HG03196 (cell line): Measurements from ENCODE around the gene SIRT7.

Experiments used
- ATAC-seq: cut with Tn5 transposase; IDR thresholded peaks from one replicate; pipeline ENCODE4 v1.9.1; 2021; ENCODE audit not compliant: unreplicated experiment

The SIRT7 gene

DNA sequence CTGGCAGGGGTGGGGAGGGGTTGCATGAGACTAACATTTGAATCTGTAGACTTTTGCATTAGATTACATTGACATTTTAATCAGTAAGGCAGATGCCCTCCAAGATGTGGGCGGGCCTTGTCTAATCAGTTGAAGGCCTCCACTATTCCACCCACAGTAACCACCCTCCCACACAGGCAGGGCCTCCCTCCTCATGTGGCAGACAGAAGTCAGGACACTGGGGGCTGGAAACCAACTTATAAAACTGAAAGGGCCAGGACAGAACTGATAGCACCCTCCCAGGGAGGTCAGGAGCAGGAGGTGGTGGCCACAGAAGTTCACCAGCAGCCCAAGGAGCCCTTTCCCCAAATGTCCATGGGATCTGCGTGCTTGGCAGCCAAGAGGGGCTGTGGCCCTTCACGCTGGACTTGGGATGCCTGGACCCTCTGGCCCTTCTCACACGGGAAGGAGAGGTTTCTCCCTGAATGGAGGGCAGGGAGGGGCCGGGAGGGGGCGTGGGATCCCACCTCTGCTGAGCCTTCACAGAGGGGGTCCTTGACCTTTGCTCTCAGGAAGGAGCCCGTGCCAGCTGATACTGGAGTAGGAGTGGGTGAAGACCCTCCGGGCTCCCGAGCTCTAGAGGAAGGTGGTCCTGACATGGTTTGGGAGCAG is 14.5 kb upstream of the SIRT7 start:
- no peak for ATAC-seq

DNA sequence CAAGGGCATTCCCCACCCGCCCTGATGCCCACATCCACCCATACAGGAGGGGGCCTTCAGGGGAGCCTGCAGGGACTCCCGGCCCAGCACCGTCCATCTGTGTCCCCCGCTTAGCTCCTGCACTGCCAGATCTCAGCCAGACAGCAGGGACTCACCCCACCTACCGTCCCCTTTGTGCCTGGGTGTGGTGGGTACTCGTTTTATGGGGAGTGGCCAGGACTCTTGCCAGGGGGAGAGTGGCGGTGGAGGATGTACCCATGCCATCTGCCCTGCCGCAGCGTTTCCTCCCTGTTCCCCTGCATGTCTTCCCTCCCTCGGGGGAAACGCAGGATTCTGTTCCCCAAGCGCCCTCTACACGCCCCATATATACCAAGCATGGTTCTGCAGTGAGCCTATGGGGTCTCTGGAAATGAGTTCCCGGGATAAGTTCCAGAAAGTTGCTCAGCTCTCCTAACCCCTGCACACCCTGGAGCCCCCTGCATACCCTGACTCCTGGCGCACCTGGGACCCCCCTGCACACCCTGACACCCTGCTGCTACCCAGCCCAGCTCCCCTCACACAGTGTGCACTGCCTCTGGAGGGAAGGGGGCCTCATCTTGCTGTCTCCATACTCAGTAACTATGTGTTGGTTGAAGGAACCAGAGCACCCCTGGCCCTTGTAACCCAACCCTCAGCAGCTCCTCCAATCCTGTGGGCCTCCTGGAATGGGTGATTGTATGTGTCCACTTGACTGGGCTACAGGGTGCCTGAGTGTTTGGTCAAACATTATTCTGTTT is 13.8 kb upstream of the SIRT7 start:
- no peak for ATAC-seq

DNA sequence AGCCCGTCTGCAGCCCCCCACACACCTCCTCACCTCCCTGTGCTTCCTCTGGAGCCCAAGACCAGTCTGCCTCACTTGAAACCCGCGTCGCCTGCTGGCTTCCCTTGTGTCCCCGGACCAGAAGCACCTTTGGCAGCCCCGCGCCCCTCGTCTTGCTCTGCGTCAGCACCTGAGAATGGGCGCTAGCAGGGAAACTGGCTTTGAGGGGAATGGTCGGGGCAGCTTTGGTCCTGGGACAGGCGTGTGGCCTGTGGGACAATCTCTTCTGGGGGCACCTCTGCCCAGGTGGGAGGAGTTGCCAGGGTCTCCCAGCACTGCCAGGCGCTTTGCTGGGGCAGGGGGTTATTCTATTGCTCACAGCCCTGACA is 13.2 kb upstream of the SIRT7 start:
- ATAC-seq, result no peak

DNA sequence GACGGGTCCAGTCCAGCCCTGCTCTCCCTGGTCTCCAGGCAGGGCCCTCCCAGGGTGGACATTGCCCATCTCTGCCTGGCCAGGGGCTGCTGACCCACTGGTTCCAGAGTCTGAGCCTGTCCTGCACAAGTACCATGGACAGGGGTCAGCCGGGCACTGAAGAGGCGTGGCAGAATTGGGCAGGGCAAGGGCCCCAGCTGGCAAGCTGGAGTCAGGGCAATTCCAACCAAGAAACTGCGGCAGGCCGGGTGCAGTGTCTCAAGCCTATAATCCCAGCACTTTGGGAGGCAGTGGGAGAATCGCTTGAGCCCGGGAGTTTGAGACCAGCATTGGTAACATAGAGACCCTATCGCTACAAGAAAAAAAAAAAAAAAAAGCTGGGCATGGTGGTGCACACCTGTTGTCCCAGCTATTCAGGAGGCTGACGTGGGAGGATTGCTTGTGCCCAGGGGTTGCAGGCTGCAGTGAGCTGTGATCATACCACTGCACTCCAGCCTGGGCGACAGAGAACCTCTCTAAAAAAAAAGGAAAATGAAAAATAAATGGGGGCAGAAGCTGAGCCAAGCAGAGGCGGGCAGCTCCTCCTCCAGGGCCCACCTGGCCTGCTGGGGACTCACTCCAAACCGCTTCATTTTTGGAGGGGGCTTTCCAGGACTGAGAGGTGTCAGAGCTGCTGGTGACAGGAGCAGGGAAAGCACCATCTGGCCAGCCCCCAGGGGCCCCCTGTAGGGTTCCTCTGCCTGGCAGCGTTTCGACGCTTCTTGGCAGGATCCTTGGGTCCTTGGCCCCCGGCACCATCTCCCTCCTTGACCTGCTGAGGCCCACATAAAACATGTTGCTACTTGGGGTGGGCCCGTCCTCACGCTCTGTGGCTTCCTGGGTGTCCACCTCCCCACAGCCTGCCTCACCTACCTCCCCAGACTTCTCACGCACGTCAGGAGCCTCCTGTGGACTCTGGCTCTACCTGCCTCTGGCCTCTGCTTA is 12.5 kb upstream of the SIRT7 start:
- ATAC-seq, result no peak

DNA sequence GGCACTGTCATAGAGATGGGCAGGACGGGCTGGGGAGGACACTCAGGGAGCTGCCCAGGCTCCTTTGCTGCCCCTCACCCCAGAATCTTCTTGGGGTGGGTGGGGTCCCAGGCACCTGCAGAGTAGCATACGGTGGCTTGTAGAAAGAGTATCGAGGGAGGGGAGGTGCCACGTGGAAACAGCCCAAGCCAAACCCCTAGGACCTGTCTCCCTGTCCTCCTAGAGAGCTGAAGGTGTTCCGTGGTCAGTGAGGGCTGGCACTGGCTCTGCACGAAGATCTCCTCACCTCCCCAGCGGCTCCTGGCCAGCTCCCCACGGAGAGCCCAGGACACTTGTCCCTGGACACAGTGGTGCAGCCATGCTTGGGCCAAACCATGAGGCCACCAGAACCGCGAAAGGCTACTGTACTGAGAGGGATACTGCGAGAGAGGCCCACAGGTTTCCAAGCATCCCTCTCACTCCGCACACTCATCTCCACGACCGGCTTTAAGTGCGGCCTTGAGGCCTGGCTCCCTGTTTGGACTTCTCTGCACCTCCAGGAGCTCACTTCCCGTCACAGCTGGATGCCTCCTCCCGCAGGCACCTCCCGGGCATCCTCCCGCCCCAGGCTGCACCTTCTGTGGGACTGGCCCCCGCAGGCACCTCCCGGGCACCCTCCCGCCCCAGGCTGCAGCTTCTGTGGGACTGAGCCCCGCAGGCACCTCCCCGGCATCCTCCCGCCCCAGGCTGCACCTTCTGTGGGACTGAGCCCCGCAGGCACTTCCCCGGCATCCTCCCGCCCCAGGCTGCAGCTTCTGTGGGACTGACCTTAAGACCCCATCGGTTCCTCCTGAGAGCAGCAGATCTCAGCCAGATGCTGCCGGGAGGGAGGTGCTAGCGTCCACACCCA is 11.5 kb upstream of the SIRT7 start:
- ATAC-seq, result no peak

DNA sequence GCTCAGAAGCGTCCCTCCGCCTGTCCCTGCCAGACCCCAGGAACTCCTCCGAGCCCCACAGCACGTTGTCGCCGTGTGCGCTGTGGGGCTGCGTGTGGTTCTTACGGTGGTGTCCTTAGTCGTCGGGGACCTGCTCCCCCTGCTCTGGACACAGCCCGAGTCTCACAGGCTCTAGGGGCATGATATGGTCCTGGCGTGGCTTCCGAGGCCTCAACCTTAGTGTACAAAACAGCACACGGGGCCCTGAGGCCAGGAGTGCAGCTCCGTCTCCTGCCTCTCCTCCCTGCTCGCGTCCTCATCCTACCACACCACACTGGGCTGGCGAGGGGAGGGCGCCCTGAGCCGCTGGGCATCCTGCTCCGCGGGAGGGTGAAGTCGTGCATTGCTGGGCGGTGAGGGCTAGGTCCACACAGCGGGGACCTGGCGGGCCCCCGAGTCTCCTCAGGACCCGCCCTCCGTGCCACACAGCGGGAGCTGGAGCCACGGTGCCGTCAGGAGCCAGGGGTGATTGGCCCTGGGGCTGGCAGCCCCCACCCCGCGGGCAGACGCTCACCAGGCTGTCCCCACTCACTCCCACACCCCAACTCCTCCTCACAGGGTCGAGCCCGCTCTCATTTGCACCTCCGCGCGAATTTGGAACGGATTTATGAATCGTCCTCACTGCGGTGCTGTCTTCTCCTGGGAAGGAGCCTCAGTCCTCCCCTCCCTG is 10.7 kb upstream of the SIRT7 start:
- ATAC-seq, result no peak

DNA sequence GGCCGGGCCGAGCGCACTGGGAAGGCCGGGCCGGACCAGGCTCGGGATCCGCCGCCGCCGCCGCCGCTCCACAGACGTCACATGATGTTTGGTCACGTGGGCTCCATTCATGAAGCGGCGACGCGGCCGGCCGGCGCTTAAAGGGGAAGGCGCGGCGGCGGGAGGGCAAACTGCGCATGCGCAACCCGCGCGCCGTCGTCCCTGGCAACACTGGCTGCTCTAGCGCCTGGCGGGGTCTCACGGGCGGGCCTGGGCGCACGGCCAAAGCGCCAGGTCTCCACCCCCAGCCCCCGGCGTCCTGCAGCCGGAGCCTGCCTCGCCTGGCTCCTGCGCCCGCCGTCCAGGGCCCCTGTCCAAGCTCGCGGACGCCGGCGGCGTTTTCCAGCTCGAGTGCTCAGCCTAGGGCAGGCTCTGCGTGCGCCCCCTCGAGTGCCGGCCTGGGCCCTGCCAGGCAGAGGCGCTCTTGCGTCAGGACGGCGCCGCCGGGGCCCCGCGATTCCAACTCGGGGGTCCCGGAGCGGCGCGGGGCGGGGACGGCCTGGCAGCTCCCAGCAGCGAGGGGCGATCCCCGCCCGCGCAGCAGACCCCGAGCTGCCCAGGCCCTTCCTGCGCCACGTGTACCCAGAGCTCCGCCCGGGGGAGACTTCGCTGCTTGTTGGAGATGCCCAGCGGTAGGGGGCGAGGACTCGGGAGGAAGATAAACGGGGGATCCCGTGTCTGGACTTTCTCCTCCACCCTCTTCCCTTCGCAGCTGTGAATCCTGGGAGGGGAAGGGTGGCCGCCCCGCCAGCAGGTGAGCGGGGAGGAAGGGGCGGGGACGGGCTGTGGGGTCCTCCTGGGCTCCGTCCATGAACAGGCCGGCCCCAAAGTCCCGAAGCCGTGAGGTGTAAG is 9.9 kb upstream of the SIRT7 start, which contains the start of gene MAFG:
TSS of gene MAFG (minus strand) at position 83 of the 891 bp plus-strand sequence. CDS start 4,550 bp downstream, outside the sequence.
- ATAC-seq, result peak; percentile 61

DNA sequence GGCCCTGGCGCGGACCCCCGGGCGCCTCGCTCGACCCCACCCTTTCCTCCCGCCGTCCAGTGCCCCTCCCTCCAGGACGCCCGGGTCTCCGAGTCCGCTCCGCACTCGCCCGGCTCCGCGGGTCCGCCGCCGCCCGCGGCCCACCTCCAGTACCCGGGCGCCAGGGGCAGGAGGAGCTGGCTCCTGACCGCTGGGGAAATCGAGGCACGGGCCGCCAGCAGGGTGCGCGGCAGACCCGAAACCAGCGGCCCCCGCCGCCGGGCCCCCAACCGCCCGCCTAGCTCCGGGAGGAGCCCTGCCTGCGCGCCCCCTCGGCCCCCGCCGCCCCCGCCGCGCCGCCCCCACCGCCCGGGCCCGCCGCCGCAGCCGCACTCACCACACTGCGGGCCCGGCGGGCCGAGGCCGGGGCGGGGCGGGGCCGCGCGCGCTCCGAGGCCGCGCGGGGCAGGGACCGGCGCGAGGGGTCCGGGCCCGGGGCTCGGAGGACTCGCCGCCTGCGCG is 9.2 kb upstream of the SIRT7 start:
- peak; percentile 8 for ATAC-seq

DNA sequence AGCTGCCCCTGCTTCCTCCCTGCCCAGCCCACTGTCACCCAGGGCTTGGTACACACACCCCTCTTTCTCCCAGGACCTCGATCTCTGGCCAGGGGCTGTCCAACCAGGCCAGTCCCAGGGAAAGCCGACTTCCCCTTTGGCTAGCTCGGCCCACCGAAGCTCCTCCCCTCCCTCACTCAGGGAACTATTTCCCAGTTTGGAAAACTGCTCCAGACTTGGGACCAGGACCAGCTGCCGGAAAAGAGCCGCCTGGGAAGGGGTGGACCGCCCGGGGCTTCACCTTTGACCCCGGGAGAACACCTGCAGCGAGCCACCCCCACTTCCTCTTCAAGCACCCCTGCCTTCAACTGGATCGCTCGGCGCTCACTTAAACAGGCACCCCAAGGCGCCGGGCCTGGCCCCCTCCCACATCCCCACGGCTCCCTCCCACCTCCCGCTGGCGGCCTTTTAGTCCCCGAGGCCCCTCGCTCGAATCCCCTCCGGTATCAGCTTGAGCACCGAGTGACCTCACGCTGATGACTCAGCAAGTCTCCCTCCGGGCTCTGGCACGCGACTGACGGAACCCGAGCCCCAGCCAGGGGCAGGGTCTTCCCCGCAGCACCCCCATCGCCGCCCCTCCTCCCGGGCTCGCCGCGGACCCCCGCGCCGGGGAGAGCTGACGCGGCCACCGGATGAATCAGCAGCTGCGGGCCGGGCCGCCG is 8.6 kb upstream of the SIRT7 start:
- ATAC-seq, result no peak

DNA sequence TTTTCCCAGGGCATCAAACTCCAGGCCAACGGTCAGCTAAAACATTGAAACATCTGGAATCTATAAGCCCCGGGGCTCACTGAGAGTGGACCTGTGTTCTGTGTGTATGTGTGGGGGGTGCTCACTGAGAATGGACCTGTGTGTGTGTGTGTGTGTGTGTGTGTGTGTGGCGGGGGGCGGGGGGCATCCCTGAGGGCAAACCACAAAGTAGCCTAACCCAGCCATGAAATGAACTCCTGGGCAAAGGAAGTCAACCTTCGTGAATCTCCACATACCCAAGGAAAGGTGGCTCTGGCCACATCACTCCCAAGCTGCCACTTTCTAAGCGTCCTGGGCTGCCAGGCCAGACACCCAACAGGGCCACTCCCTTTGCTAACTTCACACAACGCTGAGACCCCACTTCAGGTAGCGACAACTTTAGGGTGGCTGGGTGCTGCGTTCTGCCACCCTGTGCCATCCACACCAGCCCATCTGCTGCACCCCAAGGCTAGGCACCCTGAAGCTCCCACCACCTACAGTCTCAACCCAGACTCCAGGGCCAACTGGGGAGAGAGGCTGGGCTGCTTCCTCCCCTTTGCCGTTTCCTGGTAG is 8.0 kb upstream of the SIRT7 start:
- ATAC-seq, result no peak

DNA sequence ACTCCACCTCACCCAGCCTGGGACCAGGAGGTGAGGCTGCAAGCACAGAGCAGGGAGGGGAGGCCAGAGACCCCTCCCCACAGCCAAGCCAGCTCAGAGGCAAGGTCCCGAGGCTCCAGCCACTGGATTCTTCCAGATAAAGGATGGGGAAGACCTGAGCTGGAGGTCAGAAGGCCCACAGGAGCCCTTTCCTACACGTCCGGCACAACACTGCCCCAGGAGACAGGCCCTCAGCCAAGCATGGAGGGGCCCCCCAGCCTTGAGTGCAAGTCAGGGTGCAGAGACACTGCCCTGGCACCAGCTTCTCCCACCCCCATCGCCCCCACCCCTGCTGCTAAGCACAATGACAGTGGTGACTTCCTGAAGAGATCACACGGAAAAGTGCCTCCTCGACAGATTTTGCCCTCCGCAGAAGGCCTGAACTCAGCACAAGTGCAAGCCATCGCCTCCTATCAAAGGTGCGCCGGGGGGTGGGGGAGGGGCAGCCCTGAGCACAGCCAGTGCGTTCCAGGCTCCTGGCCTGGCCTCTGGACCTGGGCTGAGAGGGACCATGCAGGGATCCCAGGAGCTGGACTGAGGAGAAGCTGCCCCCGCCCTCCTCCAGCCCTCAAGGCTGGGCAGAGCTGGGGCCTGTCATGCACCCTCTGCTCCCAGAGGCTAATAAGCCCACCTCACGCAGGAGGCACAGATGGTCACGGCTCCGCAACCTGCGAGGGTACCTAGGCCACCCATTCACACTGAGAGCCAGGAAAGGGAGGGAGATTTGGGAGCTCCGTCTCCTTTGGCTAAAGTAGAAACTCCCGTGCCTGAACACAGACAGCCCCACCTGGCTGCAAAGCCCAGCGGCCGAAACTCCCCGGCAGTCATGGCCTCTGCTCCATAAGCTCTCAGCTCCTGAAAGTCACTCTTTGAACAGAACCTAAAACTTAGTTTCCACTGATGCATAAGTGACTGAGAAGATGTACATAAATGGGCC is 6.9 kb upstream of the SIRT7 start:
- no peak for ATAC-seq

DNA sequence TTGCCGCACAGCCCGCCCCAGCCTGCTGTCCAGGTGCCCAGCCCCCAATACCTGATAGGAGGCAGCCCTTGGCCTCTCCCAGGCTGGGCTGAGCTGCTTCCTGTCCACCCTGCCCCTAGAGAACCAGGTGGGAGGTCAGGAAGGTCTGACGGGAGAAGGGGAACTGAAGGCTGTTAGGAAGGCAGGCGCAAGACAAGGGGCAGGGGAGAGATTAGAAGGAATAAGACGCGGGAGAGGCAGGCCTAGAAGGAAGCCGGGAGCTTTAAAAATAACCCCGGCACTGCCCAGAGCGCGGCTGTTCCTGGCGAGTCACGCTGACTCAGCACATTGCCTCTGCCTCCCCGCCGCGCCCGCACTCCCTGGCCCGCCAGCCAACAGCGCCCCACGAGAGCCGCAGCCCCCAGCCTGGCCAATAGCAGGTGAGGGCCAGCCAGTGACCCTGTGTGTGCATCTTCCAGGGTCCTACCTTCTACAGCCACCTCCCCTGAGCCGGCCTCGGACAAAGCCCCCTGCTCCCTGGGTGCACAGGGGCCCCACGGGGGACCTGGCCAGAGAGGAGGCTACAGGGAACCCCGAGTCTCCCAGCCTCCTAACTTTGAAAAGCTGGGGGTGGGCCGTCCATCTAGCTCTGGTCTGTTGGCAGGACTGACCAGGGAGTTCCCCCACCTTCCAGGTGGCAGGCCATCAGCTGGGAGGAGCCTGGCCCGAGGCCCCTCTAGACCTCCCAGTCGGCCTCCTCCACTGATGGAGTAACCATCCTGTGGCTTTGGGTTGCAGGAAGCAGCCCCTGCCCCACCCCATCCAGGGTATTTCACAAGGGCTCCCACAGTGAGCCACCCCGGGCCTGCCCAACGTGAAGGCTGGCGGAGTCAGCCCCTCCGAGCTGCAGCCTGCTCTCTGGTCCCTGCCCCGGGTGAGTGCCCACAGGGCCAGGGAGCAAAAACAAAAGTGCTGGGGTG is 5.6 kb upstream of the SIRT7 start:
- no peak for ATAC-seq

DNA sequence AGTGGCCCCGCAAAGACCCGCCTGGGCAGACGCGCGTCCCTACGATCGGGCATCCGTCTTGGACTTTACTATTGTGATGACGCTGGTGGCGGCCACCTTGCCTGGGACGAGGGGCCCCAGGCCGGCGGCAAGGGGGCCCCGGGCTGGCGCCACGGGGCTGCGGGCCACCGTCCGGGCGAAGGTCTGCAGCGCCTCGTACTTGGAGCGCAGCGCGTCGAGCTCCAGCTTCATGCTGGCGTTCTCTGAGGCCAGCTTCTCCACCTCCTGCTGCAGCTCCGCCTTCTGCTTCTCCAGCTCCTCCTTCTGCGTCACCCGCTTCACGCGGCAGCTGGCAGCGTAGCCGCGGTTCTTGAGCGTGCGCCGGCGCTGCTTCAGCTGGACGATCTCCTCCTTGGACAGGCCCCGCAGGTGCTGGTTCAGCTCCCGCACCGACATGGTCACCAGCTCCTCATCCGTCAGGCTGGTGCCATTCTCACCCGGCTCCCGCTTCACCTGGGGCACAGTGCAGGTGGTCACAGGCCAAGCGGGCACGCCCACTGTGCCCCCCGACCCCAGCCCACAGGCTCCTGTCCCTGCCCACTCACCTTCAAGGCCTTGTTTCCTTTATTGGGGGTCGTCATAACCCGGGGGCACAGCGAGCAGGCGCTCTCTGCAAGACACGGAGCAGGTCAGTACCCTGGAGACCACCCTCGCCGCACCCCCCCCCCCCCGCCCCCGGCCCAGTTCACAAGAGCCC is 4.8 kb upstream of the SIRT7 start:
- no peak for ATAC-seq

DNA sequence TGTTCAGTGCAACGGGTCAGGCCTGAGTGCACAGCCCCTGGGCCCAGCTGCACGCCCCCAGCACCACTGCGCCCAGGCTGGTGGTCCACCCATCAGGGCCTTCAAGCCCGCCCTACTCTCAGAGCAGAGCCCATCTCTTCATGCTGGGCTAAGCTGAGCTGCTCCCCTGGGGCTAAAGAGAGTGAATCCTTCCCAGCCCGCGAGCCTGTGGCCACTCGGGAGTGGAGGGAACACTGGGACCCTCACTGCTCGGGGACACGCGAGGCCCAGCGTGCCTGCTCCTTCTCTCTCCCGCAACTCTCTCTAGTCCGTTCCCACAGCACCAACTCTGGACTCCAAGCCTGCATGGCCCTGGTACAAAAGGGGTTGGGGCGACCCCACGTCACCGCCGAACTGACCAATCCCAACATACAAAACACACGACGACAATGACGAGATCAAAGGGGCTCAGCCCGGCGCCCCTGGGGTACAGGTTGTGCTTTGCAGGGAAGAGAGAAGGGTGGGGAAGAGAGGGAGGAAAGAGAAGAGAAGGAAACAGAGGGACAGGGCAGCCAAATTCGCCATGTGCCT is 4.1 kb upstream of the SIRT7 start:
- ATAC-seq, result no peak

DNA sequence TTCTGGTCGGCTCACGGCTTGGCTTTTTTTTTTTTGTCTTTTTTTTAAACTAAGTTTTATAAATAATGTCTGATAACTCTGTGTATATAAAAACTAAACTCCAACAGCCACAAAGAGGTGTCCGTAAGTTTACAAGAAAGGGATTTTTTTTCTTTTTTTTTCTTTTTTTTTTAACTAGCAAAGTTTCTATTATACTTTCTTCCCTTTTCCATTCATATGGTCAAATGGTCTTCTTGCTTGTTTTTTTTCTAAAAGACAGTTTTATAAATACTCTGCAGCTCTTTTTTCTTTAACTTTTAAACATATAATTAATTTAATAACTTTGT is 3.5 kb upstream of the SIRT7 start:
- ATAC-seq, result no peak
